CD4-positive, alpha-beta T cell (primary cell): ENCODE measurements around the gene TDRD9. TPM values are rescaled to one million over a fixed set of nuclear protein-coding genes. Genes with fewer than 3 reads are reported as not detected.

Source experiments
- ATAC-seq: fragments of 200-7000 bp; cut with Tn5 transposase; one replicate; pipeline ENCODE4 v1.10.0; 2022; ENCODE audit warnings: mild to moderate bottlenecking; ENCODE audit not compliant: poor library complexity
- CTCF ChIA-PET: fragments of 350-600 bp; sonication (Branson Sonifier 250); formaldehyde crosslinking; loops from one replicate; lab custom pipeline; 2021; ENCODE audit warnings: antibody characterized with exemption, inconsistent platforms; lab: Charles Lee
- POLR2A ChIA-PET: fragments of 350-600 bp; sonication (Branson Sonifier 250); formaldehyde crosslinking; loops from one replicate; lab custom pipeline; 2021; ENCODE audit warnings: antibody characterized with exemption, inconsistent platforms; lab: Charles Lee
- DNase-seq, 14 experiments: peaks; one replicate each; pipeline ENCODE4 v3.0.0-alpha.2; 2013 to 2020; ENCODE audit warnings: mixed read lengths in 2 of 14
- H3K27ac ChIP-seq, 2 donors: one replicate each; pipeline versions ENCODE4 v1.5.1 to v1.7.0; 2013; ENCODE audit warnings: low read length in 2 of 2, low read depth in 1 of 2, mild to moderate bottlenecking in 1 of 2
- H3K27me3 ChIP-seq, 2 experiments: 1 replicate in 1 of 2; 2 replicates in 1 of 2; pipeline versions ENCODE4 v1.6.1 to v1.7.0; 2013; ENCODE audit warnings: low read length in 2 of 2, control low read depth in 1 of 2, mild to moderate bottlenecking in 1 of 2, moderate library complexity in 1 of 2; ENCODE audit not compliant: insufficient read depth in 2 of 2, control insufficient read depth in 1 of 2
- H3K36me3 ChIP-seq: one replicate; pipeline ENCODE4 v1.6.1; 2013; ENCODE audit warnings: low read length, control low read depth; ENCODE audit not compliant: insufficient read depth
- H3K4me1 ChIP-seq: one replicate; pipeline ENCODE4 v1.6.1; 2013; ENCODE audit warnings: low read length, control low read depth; ENCODE audit not compliant: insufficient read depth
- H3K4me3 ChIP-seq: one replicate; pipeline ENCODE4 v1.5.1; 2013; ENCODE audit warnings: mild to moderate bottlenecking, low read length, moderate library complexity
- H3K9me3 ChIP-seq, 2 experiments: 1 replicate in 1 of 2; 2 replicates in 1 of 2; pipeline versions ENCODE4 v1.6.1 to v1.7.0; 2013; ENCODE audit warnings: low read length in 2 of 2, mild to moderate bottlenecking in 2 of 2, control low read depth in 1 of 2, moderate library complexity in 1 of 2; ENCODE audit not compliant: control insufficient read depth in 1 of 2, insufficient read depth in 1 of 2
- H3K27ac Mint-ChIP-seq: one replicate; pipeline ENCODE4 v1.8.0; 2020; ENCODE audit warnings: mixed read lengths
- H3K27me3 Mint-ChIP-seq: one replicate; pipeline ENCODE4 v1.8.0; 2021; ENCODE audit warnings: mixed read lengths
- H3K36me3 Mint-ChIP-seq: one replicate; pipeline ENCODE4 v1.8.0; 2021; ENCODE audit warnings: low read depth, mixed read lengths
- H3K4me1 Mint-ChIP-seq: one replicate; pipeline ENCODE4 v1.8.0; 2021; ENCODE audit warnings: low read depth, mixed read lengths
- H3K4me3 Mint-ChIP-seq: one replicate; pipeline ENCODE4 v1.8.0; 2020; ENCODE audit warnings: mild to moderate bottlenecking, mixed read lengths
- H3K9me3 Mint-ChIP-seq: one replicate; pipeline ENCODE4 v1.8.0; 2020; ENCODE audit warnings: mixed read lengths
- intact Hi-C, 2 experiments: fragments of 100-400 bp; cut with DNase I in 1 of 2; cut with micrococcal nuclease in 1 of 2; formaldehyde crosslinking; loops; one replicate each; pipeline versions ENCODE4 v1.15.1 to v1.9.0; 2023 to 2025; cut with DNase I, micrococcal nuclease
- total RNA-seq, 174 experiments: library from RNA in 2 of 174; stranded (reverse) in 2 of 174; gene quantifications; one replicate each; pipeline ENCODE4 v1.2.3 and lab custom pipeline; 2021 to 2026
- TF ChIP-seq, protein P1 (sequence below): fragments of 200-600 bp; IDR thresholded peaks from one replicate; pipeline ENCODE4 v1.8.0; 2022; ENCODE audit warnings: antibody characterized with exemption, mild to moderate bottlenecking

Gene TDRD9
- total RNA-seq, 2 experiments from 2014 or later, result 0.17 to 0.27 TPM

DNA sequence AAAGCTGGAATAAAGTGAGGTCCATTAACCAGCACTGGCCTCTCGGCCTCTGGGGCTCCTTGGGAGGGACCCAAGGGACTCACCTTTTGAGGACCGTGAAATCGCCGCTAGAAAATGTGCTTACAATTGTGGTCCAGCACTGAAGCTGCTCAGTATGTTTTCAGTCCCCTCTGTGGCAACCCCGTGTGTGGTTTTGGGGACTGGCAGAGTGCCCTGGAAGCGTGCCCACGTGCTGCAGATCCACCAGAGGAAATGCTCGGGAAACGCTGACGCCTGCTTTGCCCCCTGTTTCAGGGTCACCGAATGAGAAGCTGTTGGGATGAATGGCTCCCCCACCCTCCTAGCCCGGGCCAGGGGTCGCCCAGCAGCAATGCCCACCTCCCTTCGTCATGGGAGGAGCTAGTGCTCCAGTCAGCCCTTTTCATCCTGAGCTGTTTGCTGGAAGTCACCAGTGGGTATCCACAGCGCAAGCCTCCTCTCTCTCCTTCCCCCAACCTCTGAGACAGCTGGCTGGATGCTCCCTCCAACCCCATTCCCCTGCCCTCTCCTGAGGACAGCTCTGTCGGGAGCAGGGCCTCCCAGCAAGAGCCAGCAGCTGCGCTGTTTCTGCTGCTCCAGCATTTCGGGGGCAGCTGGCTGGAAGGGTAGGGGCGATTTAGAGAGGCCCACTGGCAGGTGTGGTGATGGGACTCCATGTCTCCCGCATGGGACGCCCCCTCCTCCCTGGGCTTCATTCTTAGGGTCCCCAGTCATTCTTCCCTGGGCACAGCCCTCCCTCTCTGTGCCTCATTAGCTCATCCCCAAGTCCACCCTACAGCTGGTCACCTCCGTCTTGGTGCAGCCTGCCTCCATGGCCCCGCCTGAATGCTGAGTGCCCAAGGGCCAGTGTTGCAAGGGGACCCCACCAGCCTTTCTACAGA, 47.6 kb upstream of the TDRD9 start:
- Mint-ChIP-seq H3K9me3 (no peaks in the 10 kb centered on the region), H3K27me3 (no peaks in the 10 kb centered on the region), H3K4me3 (peak overlapping the region; percentile 71), H3K36me3 (no peaks in the 10 kb centered on the region), H3K4me1 (peaks cover 20% of the 10 kb centered on the region), H3K27ac (no peak overlapping the region)
- TF ChIP-seq, protein P1, sequence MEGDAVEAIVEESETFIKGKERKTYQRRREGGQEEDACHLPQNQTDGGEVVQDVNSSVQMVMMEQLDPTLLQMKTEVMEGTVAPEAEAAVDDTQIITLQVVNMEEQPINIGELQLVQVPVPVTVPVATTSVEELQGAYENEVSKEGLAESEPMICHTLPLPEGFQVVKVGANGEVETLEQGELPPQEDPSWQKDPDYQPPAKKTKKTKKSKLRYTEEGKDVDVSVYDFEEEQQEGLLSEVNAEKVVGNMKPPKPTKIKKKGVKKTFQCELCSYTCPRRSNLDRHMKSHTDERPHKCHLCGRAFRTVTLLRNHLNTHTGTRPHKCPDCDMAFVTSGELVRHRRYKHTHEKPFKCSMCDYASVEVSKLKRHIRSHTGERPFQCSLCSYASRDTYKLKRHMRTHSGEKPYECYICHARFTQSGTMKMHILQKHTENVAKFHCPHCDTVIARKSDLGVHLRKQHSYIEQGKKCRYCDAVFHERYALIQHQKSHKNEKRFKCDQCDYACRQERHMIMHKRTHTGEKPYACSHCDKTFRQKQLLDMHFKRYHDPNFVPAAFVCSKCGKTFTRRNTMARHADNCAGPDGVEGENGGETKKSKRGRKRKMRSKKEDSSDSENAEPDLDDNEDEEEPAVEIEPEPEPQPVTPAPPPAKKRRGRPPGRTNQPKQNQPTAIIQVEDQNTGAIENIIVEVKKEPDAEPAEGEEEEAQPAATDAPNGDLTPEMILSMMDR, result no peak
- CTCF ChIA-PET, result no interaction called here
- H3K27me3 ChIP-seq, result peaks cover 0 to 5% of the 10 kb centered on the region in 2 experiments
- H3K36me3 ChIP-seq, result no peaks in the 10 kb centered on the region
- no peaks in the 10 kb centered on the region for H3K9me3 ChIP-seq
- H3K4me3 ChIP-seq, result peak overlapping the region; percentile 46
- ATAC-seq, result peak; percentile 67
- POLR2A ChIA-PET, result no interaction called here
- peak in 13 of 14 experiments; percentile 6 to 60 (median 33) for DNase-seq
- peaks cover 17% of the 10 kb centered on the region for H3K4me1 ChIP-seq
- no peak overlapping the region for H3K27ac ChIP-seq
- intact Hi-C loops, result no loop called here

DNA sequence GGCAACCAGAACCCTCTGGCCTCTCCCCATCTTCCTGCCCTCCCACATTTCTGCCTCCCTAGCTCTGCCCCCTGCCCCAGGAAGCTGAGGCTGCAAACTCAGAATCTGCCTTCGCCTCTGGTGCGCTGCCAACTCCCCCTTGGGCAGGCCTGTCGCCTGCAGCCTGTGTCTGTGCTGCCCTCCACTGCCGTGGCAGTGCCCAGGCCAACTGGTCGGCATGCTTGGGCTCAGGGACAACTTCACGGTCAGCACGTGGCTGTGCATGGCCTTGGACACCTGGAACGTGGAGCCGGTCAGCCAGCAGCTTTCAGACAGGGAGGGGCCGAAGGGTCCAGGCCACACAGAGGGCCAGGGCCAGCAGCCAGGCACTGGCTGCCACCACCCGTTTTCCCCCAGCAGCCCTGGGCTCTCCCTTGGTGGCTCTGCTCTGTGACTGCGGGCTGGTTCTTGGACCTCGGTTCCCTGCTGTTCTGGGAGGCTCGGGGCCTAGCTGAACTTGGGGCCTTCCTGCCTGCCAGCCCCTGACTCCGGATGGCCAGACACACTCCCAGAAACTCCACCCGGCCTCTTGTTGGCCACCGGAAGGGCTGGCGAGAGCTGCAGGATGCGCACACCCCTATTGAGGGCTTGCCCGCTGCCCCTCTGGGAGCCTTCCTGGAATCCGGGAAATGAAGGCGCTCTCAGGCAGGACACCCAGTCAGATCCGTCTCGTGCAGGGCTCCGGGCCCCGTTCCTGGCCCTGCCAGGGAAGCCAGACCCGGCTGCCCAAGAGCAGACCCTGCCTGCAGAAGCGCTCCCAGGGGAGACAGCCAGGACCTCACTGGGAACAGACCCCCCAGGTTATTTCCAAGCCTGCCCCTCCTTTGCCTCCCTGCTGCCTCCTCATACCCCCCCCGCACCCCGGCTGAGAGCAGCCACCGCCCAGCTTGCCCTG, 46.7 kb upstream of the TDRD9 start:
- Histone ChIP-seq H3K27ac (no peak overlapping the region), H3K27me3 (peaks cover 0 to 5% of the 10 kb centered on the region in 2 experiments), H3K36me3 (no peaks in the 10 kb centered on the region), H3K4me3 (no peak overlapping the region), H3K9me3 (no peaks in the 10 kb centered on the region), H3K4me1 (peaks cover 17% of the 10 kb centered on the region)
- H3K4me3 Mint-ChIP-seq, result no peak overlapping the region
- H3K9me3 Mint-ChIP-seq, result no peaks in the 10 kb centered on the region
- DNase-seq, result no peak
- CTCF ChIA-PET, result no interaction called here
- peaks cover 20% of the 10 kb centered on the region for H3K4me1 Mint-ChIP-seq
- intact Hi-C loops, result no loop called here
- POLR2A ChIA-PET, result no interaction called here
- no peak for ATAC-seq
- no peaks in the 10 kb centered on the region for H3K27me3 Mint-ChIP-seq
- H3K27ac Mint-ChIP-seq, result no peak overlapping the region
- TF ChIP-seq, protein P1, result no peak
- no peaks in the 10 kb centered on the region for H3K36me3 Mint-ChIP-seq

DNA sequence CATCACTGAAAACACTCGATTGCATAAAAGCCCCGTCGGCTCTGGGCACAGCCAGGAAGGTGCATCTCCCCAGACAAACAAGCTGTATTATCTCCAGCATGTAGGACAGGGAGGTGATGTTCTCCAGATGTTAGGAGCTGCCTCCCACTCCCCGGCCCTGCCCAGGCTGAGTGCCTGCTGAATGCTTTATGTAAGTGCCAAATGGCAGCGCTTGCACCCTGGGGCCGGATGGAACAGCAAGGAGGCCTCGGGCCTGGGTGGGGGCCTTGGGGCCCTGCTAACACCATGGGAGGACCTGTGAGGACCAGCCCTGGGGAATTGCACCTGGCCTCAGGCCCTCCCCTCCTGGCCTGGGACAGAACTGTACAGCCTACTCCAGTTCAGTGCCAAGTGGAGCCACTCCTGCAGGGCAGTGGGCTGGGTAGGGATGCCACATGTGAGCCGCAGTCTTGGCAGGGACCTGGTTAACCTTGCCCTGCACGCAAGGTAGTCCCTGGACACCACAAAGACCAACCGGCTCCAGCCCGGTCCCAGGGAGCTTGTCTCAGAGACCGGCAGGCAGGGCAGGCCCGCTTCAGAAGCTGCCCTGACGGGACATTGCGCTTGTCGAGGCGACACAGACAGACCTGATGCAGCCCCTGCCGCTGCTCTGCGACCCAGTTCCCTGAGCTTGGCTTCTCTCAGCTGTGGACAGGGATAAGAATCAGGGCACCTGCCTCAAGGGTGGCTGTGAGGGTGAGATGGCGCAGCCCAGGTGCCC, 45.6 kb upstream of the TDRD9 start:
- ChIA-PET POLR2A (no interaction called here), CTCF (no interaction called here)
- H3K9me3 ChIP-seq, result no peaks in the 10 kb centered on the region
- no peak overlapping the region for H3K27ac ChIP-seq
- Mint-ChIP-seq H3K4me1 (peaks cover 20% of the 10 kb centered on the region), H3K27ac (no peak overlapping the region), H3K27me3 (no peaks in the 10 kb centered on the region), H3K9me3 (no peaks in the 10 kb centered on the region), H3K36me3 (no peaks in the 10 kb centered on the region), H3K4me3 (no peak overlapping the region)
- ATAC-seq (no peak), DNase-seq (no peak)
- H3K27me3 ChIP-seq, result peaks cover 0 to 5% of the 10 kb centered on the region in 2 experiments
- no peaks in the 10 kb centered on the region for H3K36me3 ChIP-seq
- TF ChIP-seq, protein P1, result no peak
- peaks cover 17% of the 10 kb centered on the region for H3K4me1 ChIP-seq
- H3K4me3 ChIP-seq, result no peak overlapping the region
- intact Hi-C loops, result no loop called here
